ENCODE data around the gene PROX2. TPM values are rescaled to one million over a fixed set of nuclear protein-coding genes. Genes with fewer than 3 reads are reported as not detected.

Gene PROX2
- total RNA-seq (not detected), total RNA-seq (0 to 0.15 reads per million in 2 donors)

- ATAC-seq (peak; percentile 60), DNase-seq (no peak)
- Mint-ChIP-seq H3K27me3 (no peaks in the 10 kb centered on the region), H3K36me3 (ENCODE audit: low read depth) (peaks cover 3% of the 10 kb centered on the region), H3K4me1 (peaks cover 34% of the 10 kb centered on the region), H3K27ac (peak within 1 kb of the TSS; percentile 86), H3K4me3 (peak within 1 kb of the TSS; percentile 81)
- H3K9me3 ChIP-seq (ENCODE audit: control insufficient read depth, low read length, poor library complexity, severe bottlenecking) = no peaks in the 10 kb centered on the region
Observed at GRCh38 chr14:74875941-74876913, at the start of gene PROX2. Gene PROX2, minus strand, starts transcription at chr14:74876145. Its CDS starts 12,311 bp downstream, at chr14:74863834.

- peaks cover 12% of the 10 kb centered on the region for H3K4me1 Mint-ChIP-seq
- no peak overlapping the region for H3K27ac Mint-ChIP-seq
- H3K4me3 Mint-ChIP-seq = peak overlapping the region; percentile 31
- H3K9me3 ChIP-seq (ENCODE audit: control insufficient read depth, low read length, poor library complexity, severe bottlenecking) = no peaks in the 10 kb centered on the region
- DNase-seq (no peak), ATAC-seq (no peak)
- H3K27me3 Mint-ChIP-seq = peaks cover 30% of the 10 kb centered on the region
- H3K36me3 Mint-ChIP-seq (ENCODE audit: low read depth) = peaks cover 3% of the 10 kb centered on the region
Observed at GRCh38 chr14:74924061-74924460, 48.1 kb upstream of the PROX2 start.

GRCh38 chr14:74922752-74923401 lies 46.9 kb upstream of the PROX2 start, which contains the start of gene RPS6KL1:
Gene RPS6KL1, minus strand, starts transcription at chr14:74923260. Its CDS starts 1,719 bp downstream, at chr14:74921541.
- Mint-ChIP-seq H3K4me3 (peak within 1 kb of the TSS; percentile 49), H3K27ac (no peak within 1 kb of the TSS), H3K27me3 (peaks cover 30% of the 10 kb centered on the region), H3K36me3 (ENCODE audit: low read depth) (peaks cover 3% of the 10 kb centered on the region), H3K4me1 (peaks cover 11% of the 10 kb centered on the region)
- DNase-seq (peak; percentile 41 to 44 (median 43)), ATAC-seq (peak; percentile 98)
- H3K9me3 ChIP-seq (ENCODE audit: control insufficient read depth, low read length, poor library complexity, severe bottlenecking) = no peaks in the 10 kb centered on the region

- H3K27me3 Mint-ChIP-seq = peaks cover 25% of the 10 kb centered on the region
- H3K36me3 Mint-ChIP-seq (ENCODE audit: low read depth) = peaks cover 3% of the 10 kb centered on the region
- peaks cover 11% of the 10 kb centered on the region for H3K4me1 Mint-ChIP-seq
- ATAC-seq (no peak), DNase-seq (no peak)
- H3K27ac Mint-ChIP-seq = no peak overlapping the region
- peak overlapping the region; percentile 49 for H3K4me3 Mint-ChIP-seq
- H3K9me3 ChIP-seq (ENCODE audit: control insufficient read depth, low read length, poor library complexity, severe bottlenecking) = no peaks in the 10 kb centered on the region
Observed at GRCh38 chr14:74921987-74922751, 46.2 kb upstream of the PROX2 start.

GRCh38 chr14:74921053-74921620 lies 45.2 kb upstream of the PROX2 start:
- Mint-ChIP-seq H3K4me3 (no peak overlapping the region), H3K4me1 (peaks cover 9% of the 10 kb centered on the region), H3K27me3 (peaks cover 15% of the 10 kb centered on the region), H3K27ac (no peak overlapping the region), H3K36me3 (ENCODE audit: low read depth) (peaks cover 3% of the 10 kb centered on the region)
- ATAC-seq (no peak), DNase-seq (no peak)
- H3K9me3 ChIP-seq (ENCODE audit: control insufficient read depth, low read length, poor library complexity, severe bottlenecking) = no peaks in the 10 kb centered on the region

- H3K36me3 Mint-ChIP-seq (ENCODE audit: low read depth) = peaks cover 3% of the 10 kb centered on the region
- peaks cover 9% of the 10 kb centered on the region for H3K4me1 Mint-ChIP-seq
- ATAC-seq (no peak), DNase-seq (no peak)
- no peaks in the 10 kb centered on the region for H3K9me3 ChIP-seq (ENCODE audit: control insufficient read depth, low read length, poor library complexity, severe bottlenecking)
- peaks cover 11% of the 10 kb centered on the region for H3K27me3 Mint-ChIP-seq
- no peak overlapping the region for H3K27ac Mint-ChIP-seq
- no peak overlapping the region for H3K4me3 Mint-ChIP-seq
Observed at GRCh38 chr14:74920281-74920680, 44.3 kb upstream of the PROX2 start.

- Mint-ChIP-seq H3K27ac (no peak overlapping the region), H3K27me3 (peaks cover 7% of the 10 kb centered on the region), H3K4me1 (peaks cover 9% of the 10 kb centered on the region), H3K4me3 (no peak overlapping the region), H3K36me3 (ENCODE audit: low read depth) (peaks cover 3% of the 10 kb centered on the region)
- ATAC-seq (no peak), DNase-seq (no peak)
- H3K9me3 ChIP-seq (ENCODE audit: control insufficient read depth, low read length, poor library complexity, severe bottlenecking) = no peaks in the 10 kb centered on the region
Observed at GRCh38 chr14:74919421-74920165, 43.6 kb upstream of the PROX2 start.

GRCh38 chr14:74918380-74918779 lies 42.4 kb upstream of the PROX2 start:
- H3K27me3 Mint-ChIP-seq = no peaks in the 10 kb centered on the region
- H3K9me3 ChIP-seq (ENCODE audit: control insufficient read depth, low read length, poor library complexity, severe bottlenecking) = no peaks in the 10 kb centered on the region
- no peaks in the 10 kb centered on the region for H3K36me3 Mint-ChIP-seq (ENCODE audit: low read depth)
- no peak for ATAC-seq
- no peak overlapping the region for H3K4me3 Mint-ChIP-seq
- H3K4me1 Mint-ChIP-seq = peaks cover 6% of the 10 kb centered on the region
- no peak for DNase-seq
- H3K27ac Mint-ChIP-seq = no peak overlapping the region

- Mint-ChIP-seq H3K4me1 (peaks cover 6% of the 10 kb centered on the region), H3K4me3 (no peak overlapping the region), H3K27me3 (no peaks in the 10 kb centered on the region), H3K36me3 (ENCODE audit: low read depth) (no peaks in the 10 kb centered on the region), H3K27ac (peak overlapping the region; percentile 54)
- no peak for DNase-seq
- no peaks in the 10 kb centered on the region for H3K9me3 ChIP-seq (ENCODE audit: control insufficient read depth, low read length, poor library complexity, severe bottlenecking)
- ATAC-seq = no peak
Observed at GRCh38 chr14:74917646-74918081, 41.7 kb upstream of the PROX2 start.

GRCh38 chr14:74917178-74917543 lies 41.2 kb upstream of the PROX2 start:
- H3K27ac Mint-ChIP-seq = peak overlapping the region; percentile 54
- no peak overlapping the region for H3K4me3 Mint-ChIP-seq
- H3K4me1 Mint-ChIP-seq = peaks cover 5% of the 10 kb centered on the region
- no peaks in the 10 kb centered on the region for H3K9me3 ChIP-seq (ENCODE audit: control insufficient read depth, low read length, poor library complexity, severe bottlenecking)
- ATAC-seq (no peak), DNase-seq (no peak)
- no peaks in the 10 kb centered on the region for H3K36me3 Mint-ChIP-seq (ENCODE audit: low read depth)
- no peaks in the 10 kb centered on the region for H3K27me3 Mint-ChIP-seq

GRCh38 chr14:74915826-74916225 lies 39.9 kb upstream of the PROX2 start:
- DNase-seq (no peak), ATAC-seq (no peak)
- Mint-ChIP-seq H3K4me3 (no peak overlapping the region), H3K27me3 (no peaks in the 10 kb centered on the region), H3K36me3 (ENCODE audit: low read depth) (no peaks in the 10 kb centered on the region), H3K4me1 (peaks cover 2% of the 10 kb centered on the region), H3K27ac (no peak overlapping the region)
- H3K9me3 ChIP-seq (ENCODE audit: control insufficient read depth, low read length, poor library complexity, severe bottlenecking) = no peaks in the 10 kb centered on the region

- Mint-ChIP-seq H3K27ac (no peak overlapping the region), H3K27me3 (no peaks in the 10 kb centered on the region), H3K4me1 (no peaks in the 10 kb centered on the region), H3K4me3 (no peak overlapping the region), H3K36me3 (ENCODE audit: low read depth) (no peaks in the 10 kb centered on the region)
- no peaks in the 10 kb centered on the region for H3K9me3 ChIP-seq (ENCODE audit: control insufficient read depth, low read length, poor library complexity, severe bottlenecking)
- no peak for ATAC-seq
- no peak for DNase-seq
Observed at GRCh38 chr14:74915426-74915825, 39.5 kb upstream of the PROX2 start.

All from T-helper 17 cell (primary cell).